HPDE6-E6E7 (cell line): ENCODE measurements around the gene JMJD1C.
A peak's percentile ranks its signal among the peaks of the same experiment; 100 is the strongest.

ENCODE experiments used
- DNase-seq: peaks from one replicate; pipeline ENCODE4 v3.0.0; 2011; ENCODE audit warnings: missing footprints; ENCODE audit errors: extremely low spot score

The JMJD1C gene

DNA sequence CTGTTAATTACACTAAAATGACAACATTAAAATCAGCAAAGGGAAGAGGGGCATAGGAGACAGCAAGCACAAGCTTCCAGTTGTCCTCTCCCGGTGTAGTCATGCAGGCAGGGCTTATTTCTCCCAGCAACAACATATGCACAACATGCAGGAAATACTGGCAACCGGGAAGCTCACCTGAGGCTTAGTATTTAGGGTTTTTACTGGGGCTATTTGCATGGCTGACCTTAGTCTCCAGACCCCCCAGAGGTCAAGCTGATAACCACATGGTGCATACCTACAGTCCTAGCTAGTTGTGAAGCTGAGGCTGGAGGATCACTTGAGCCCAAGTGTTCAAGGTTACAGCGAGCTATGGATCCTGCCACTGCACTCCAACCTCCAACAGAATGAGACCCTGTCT, 12.8 kb upstream of the JMJD1C start:
- DNase-seq, result no peak

DNA sequence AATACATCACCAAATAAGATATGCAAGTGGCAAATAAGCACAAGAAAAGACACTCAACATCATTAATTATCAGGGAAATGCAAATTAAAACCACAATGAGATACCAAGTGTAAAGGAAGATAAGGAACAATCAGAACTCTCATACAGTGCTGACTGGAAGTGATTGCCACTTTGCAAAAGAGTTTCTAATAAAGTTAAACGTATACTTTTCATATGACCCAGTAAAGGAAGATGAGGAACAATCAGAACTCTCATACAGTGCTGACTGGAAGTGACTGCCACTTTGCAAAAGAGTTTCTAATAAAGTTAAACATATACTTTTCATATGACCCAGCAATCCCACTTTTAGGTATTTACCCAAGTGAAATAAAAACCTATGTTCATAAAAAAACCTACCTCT, 12.2 kb upstream of the JMJD1C start:
- DNase-seq, result no peak

DNA sequence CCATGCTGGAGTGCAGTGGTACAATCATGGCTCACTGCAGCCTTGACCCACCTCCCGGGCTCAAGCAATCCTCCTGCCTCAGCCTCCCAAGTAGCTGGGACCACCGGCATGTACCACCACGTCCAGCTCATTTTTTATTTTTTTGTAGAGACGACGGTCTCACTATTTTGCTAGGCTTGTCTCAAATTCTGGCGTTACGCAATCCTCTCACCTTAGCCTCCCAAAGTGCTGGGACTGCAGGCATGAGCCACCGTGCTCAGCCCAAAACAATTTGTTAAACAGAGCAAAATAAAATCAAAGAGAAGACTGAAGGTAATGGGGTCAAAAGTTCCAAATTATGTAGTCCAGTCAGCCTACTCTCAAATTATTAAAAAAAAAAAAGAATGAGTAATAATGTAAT, 8.7 kb upstream of the JMJD1C start:
- DNase-seq, result no peak

DNA sequence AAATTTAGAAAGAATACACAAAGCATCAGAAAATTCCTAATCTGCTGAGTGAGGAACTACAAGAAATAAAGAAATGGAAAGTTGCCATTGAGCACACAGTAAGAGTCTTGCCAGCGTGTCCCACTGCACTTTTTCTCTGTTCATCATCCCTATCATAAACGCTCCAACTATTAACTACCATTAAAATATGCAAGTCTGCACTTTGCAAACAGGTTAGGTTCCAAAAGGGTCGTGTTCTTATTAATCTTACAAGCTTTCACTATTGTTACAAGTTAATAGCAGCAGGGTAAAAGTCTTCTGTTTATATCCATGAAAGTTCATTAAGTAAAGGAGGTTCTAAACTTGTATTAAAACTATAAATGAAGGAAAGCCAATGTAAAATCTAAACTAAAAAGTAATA, 5.2 kb upstream of the JMJD1C start:
- no peak for DNase-seq

DNA sequence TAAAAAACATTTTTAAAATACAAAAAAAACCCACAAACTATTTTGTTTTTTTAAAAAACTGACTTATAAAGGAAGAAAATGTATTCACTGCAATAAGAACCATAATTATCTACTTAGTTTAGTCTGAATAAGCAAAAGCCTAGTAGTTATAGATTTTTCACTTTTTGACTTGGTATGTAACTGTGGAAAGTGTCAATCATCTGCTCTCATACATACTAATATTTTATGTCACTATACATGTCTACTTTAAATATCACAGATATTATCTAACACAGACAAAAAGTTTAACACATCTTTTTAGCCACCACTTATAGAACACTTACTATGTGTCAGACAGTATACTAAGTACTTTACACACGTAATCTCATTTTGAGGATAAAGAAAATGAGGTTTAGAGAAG, 3.2 kb upstream of the JMJD1C start:
- DNase-seq, result no peak

DNA sequence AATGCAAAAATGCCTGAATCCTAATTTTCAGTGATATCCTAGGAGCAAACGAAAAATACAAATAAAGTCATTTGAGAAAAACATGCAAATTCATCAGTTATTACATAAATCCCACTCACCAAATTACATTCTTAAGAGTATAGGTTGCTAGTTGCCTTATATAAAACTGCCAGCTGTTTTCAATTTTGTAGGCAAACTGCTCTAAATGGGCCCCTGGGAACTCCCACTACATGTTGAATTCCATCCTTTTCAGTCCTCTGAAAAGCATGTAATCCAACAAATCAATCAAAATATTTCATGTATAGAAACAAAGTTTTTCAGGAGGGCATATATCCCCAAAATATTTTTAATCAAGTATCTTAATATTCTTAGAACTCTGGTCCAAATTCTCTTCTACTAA, 2.1 kb upstream of the JMJD1C start:
- no peak for DNase-seq

DNA sequence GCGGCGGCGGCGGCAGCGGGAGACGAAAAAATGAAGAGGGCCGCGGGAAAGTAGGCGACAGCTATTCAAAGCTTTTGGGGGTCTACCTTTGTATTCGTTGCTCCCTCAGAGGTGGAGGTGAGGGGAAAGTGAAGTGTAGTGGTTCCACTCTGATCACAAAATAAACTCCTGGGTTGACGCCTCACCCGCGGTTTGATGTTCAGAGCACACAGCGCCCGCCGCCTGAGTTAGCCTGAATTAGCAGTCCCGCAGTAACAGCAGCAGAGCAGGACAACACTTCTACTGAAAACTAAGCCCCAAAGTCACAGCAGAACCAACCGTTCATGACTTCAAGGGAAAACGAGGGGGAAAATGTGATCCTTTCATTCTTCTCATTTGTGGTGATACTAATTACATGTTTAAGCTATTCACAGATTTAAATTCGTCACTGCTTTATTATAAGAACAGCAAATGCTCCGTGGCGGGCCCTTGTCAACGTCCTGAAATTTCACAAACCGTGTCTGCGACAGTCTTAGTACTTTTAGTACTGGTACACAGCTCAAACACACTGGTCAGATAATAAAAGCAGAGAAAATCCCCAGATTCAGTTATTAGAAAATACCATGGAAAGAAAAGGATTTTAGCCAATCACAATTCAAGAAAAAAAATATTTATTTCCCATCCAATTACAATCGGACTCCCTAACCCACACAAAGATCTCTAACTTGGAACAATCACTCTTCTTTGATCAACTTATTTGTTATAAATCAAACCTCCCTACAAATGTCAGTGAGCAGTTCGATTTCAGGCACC, 563 bp upstream of the JMJD1C start:
- DNase-seq, result peak; percentile 33

DNA sequence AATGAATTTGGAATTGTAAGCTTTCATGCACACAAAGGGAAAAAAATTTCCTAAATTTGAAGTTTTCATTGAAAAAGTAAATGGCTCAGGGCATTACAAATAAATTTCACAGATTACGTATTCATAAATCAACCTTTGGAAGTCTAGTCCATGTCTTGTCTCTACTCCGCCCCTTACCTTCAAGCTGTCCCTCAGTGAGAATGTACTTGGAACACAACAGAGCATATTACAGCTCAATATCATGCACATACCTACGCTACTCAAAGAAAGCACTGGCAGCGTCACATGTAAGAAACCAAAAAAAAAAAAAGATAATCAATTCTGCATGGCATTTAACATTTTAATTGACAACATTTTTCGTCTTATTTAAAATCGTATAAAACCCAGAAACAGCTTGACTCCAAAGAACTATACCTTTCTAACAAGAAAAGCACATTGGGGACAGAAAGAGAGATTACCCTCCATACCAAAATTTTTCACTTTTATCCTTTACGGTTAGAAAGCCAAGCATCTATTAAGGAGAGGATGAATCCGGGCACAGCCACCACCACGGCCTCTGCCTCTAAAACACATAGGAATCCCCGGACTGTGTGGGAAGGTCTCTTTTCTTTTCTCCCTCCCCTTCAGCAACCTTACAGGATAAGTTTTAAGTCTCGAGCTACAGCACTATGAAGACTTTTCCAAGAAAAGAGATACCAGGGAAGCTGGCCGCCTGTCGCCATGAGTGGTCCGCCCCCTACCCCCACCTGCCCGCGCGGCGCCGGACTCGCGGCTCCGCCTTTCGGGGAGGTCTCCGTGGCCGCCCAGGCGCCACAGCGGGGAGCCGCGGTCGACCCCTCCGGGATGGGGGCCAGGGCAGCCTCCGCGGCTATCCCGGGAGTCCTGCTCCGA, 1.1 kb downstream of the JMJD1C start:
- peak; percentile 13 for DNase-seq

DNA sequence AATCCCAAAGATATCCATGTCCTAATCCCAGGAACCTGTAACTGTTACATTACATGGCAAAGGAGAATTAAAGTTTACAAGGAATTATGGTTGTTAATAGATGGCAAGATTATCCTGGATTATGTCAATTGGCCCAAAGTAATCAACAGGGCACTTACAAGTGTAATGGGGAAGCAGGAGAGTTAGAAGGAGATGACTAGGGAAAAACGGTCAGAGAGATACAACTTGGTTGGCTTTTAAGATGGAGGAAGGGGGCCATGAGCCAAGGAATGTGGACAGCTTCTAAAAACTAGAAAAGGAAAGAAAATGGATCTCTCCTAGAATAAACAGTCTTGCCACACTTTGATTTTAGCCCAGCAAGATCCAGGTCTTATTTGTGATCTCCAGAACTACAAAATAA, 3.3 kb downstream of the JMJD1C start:
- no peak for DNase-seq

DNA sequence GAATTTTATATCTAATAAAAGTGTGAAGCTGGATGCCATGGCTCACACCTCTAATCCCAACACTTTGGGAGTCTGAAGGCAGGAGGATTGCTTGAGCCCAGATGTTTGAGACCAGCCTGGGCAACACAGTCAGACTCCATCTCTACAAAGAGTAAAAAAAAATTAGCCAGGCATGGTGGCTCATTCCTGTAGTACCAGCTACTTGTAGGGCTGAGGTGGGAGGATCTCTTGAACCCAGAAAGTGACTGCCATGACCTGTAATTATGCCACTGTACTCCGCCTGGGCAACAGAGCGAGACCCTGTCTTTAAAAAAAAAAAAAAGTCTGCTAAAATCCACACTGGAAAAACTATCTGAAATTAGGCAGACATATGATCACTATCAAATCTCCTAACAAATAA, 7.6 kb downstream of the JMJD1C start:
- DNase-seq, result no peak

DNA sequence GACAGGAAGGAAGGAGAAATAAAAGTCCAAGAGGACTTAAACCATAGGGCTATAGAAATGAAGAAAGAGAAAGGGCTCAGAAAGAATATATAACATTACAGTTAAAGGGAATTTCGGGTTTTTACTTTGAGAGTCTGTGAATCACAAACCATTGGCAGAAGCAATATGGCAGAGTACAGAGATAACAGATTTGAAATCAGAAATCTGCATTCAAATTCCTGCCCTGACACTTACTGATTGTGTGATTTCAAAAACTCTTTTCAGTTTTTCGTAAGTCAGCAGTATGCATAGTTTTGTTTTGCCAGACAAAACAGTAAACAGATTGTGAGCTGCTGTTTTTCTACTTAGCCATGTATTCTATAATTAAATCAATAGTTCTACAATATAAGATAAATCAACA, 8.2 kb downstream of the JMJD1C start:
- no peak for DNase-seq

DNA sequence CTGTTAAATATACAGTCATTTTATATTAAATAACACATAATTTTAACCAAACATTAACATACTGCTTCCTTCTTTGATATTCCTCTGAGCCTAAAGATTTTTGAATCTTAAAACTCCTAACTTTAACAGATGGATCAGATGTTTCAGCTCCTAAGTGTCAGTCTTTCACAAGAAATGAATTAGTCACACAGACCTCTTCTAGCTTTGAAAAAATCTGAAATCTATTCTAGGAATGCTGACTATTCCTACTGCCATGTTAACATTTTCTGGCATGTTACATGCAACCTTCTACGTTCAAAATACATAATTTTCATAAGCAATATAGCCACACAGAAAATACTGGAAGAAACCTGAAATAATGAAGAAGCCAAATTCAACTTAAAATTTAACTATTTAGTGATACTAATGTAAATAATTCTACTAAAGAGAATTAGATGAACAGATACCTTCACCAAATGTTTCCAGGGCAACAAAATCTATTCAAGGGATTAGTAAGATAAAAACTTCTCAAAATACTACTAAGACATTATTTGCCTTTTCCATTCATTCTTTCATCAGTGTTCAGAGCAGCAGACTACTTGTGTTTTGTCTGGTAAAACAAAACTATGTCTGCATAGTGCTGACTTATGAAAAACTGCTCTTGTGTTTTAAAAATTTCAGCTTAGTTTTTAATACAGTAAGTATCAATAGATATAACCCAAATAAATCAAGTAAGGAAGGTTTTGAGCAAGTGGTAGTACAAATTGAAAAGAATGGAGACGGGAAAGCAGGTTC, 9.2 kb downstream of the JMJD1C start:
- no peak for DNase-seq

DNA sequence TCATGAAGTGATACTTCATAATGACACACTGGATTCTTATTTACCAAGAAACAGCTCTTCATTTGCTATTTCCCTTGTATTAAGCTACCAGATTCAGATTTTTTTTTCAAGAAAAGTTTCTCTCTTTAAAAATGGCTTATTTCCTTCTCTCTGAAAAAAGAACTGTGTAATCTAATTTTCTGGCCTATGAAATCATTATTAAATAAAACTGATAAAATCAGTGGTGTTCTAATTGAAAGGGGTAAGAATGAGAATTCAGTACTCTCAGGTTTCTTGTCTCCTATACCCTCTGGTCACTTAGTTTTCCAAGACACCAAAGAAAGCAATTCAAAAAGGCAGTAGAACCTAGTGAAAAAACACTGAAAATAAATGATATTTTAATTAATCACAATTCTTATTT, 10.3 kb downstream of the JMJD1C start:
- DNase-seq, result no peak

DNA sequence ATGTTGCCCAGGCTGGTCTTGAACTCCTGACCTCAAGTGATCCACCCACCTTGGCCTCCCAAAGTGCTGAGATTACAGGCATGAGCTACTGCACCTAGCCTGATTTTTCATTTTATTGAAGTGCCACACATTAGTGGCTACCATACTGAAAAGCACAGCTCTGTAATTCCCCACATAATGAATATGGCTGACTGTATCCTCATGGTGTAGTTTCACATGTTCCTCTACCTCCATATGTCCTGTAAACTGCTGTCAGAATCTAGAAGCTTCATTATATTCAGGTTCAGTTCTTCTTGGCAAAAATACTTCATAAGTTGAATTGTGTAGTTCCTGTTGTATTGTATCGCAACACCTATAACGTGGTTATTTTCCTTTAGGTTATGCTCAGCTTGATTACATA, 11.1 kb downstream of the JMJD1C start:
- DNase-seq, result no peak

DNA sequence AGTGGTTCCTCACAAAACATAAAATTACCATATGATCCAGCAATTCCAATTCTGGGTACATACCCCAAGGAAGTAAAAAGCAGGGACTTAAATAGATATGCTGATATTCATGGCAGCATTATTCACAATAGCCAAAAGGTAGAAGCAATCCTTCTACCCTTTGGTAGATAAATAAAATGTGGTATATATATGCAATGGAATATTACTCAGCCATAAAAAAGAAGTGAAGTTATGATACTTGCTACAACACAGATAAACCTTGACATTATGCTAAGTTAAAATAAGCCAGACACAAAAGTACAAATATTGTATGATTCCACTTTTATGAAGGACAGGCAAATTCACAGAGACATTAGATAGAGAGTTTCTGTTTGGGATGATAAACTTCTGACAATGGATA, 13.3 kb downstream of the JMJD1C start:
- no peak for DNase-seq

DNA sequence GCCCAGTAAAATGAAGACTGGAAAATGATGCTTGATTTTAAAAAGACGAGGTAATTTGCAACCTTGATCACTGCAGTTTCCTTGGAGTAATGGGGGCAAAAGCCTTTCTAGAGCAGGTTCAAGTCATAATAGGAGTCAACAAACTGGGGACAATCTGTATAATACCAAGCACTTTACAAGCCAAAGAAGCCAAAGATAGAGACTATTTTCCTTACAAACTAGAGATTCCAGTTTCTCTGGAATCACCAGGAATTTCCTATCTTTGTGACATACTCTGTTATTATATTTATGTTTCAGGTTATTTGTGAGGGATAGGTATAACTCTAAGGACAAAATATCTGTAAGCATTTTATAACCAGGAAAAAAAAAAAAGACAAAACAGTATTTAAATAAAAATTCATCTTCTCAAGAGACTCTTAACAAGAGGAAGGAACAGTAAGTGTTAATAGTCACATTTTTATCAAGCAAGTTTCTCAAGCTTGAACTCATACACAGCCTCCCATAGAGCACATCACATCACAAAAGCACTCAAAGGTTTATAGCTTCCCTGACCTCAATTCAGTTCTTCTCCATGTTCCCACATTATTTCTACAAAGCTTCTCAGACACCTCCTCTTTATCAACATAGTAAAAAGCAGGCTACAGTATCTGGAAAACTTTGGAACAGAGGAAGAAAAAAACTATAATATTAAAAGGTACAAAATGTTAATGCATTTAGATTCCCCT, 18.9 kb downstream of the JMJD1C start:
- no peak for DNase-seq

DNA sequence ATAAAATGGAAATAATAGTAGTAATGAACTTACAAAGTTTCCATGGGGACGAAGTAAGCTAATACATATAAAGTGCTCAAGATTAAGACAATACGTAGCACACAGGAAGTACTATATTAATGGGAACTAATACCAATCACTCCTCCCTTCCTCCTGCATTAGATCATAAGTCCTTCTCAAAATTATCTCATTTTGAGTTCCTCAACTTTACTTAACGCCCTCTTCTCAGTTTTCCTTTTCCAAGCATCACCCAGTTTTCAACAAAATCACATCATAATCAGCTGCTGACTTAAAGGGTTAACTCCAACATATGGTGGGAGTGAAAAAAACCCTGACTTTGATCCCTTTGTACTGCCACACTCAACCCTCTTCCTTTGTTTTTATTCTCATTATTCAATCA, 24.4 kb downstream of the JMJD1C start:
- no peak for DNase-seq

DNA sequence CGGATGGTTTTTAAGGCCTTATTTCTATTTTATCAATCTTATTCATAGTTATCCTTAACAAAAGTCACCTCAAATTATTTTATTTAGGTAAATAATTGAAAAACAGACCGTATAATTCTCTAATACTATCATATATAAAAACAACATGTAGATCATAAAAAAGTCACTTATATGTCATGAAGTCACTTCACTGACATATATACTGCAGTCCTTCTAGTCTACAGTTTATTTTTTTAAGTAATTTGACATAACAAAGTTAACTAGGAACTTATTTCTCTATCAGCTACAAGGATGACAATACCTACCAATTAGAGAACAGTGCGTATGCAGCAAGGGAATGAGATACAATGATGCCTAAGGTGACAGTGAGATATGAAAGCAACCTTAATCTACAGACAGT, 26.2 kb downstream of the JMJD1C start:
- DNase-seq, result no peak

DNA sequence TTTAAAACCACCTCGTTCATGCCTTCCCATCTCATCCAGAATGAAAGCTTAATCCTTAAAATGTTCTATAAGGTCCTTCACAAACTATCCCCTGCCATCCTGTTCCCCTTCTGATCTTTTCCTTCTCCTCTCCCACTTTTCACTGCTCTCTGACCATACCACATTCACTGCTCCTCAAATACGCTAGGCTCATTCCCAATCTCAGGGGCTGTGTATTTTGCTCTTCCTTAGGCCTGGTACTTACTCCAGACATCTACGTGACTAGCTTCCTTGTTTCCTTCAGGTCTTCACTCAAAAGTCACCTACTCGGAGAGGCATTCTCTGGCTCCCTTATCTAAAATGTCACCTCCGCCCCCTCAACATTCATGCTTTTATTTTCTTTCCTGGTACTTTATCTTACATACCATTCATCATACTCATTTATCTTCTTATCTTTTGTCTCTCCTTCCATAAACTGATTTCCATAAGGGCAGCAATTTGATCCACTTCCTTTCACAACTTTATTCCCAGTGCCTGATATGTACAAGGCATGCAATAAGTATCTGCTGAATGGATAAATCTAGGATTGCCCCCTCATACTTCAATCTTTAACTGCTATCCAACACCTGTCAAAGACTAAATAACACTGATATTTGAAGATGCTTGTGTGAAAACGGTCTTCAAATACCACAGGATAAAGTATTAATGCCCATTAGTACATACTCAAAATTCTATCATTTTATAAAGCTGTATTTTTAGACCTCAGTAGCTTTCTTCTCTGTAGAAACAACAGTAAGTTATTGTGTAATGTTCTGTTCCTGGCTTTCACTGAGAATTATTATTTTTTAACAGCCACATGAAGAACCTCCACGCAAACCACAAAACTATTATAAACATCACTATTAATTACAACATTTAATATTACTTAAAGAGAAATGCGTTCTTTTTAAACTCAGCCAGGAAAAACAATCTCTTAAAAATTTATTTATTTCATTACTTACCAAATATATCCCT, 27.0 kb downstream of the JMJD1C start:
- DNase-seq, result no peak

DNA sequence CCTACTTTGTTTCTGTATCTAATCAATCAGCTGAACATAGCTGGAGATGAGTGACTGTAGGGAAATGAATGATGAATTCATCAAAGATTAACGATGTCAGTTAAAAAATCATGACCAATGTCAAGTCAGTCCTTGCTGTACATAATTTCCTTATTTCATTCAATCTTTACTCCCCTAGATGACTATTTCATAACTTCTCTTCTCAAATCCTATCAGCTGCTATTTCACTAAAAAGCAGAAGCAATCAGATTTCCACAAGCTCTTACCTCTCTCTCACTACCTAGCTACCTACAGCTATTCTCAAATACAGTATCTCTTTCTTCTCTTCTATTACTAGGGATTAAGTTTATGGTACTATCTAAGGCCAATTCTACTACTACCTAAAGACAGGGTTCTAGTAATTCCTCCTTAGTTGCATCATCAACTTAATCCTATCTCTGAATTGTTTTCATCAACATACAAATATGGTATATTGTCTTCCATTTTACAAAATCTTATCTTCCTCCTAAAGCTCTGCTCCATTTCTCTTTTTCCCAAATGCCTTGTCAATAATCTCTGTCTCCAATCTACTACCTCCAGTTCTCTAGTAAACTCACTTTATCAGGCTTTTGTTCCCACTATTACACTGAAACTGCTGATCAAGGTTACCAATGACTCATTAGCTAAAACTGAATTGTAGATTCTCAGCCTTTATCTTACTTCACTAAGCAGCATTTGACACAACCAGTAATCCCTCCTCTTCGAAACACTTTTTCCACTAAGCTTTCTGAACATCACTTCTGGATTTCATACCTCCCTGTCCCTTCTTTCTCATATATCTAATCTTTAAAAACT, 28.4 kb downstream of the JMJD1C start:
- DNase-seq, result no peak
